ENCODE results near the gene HNRNPH1. TPM values are rescaled to one million over a fixed set of nuclear protein-coding genes. Genes with fewer than 3 reads are reported as not detected.

Gene HNRNPH1
- total and polyA plus RNA-seq, 10 donors: 214 to 931 (median 693) TPM

GRCh38 chr5:179612577-179613459 is 10.7 kb downstream of the HNRNPH1 start:
- 84 to 91% (median 88%) methylated on average over 21 of the region's 21 CpGs for WGBS, 5 donors
- no peak overlapping the region for H3K4me3 ChIP-seq

GRCh38 chr5:179610903-179611265 is 12.6 kb downstream of the HNRNPH1 start:
- no peaks in the 10 kb centered on the region for H3K9me3 ChIP-seq
- DNase-seq: no peak
- no peaks in the 10 kb centered on the region for H3K27me3 ChIP-seq (replicated peaks in 1 of 7)
- peak overlapping the region in 1 of 8 donors; percentile 2 for H3K27ac ChIP-seq
- intact Hi-C loops (cut with DNase I; ENCODE audit: low total_unique reads): loop anchor here (10.0 kb wide), 1 partner anchor 56 kb away; the partner anchor contains the start of gene RUFY1
- peaks cover 5 to 83% (median 39%) of the 10 kb centered on the region in 6 donors for H3K4me1 ChIP-seq
- no peak for TF ChIP-seq CTCF (IDR thresholded peaks at IDR 0.05 in 8 of 11, conservative IDR thresholded peaks at IDR 0.05 in 3 of 11)
- H3K4me3 ChIP-seq: no peak overlapping the region
- H3K36me3 ChIP-seq: peaks cover 5 to 100% (median 91%) of the 10 kb centered on the region in 6 donors

More at GRCh38 chr5:179612577-179613459, 10.7 kb downstream of the HNRNPH1 start:
- Histone ChIP-seq H3K27me3 (replicated peaks in 1 of 7) (no peaks in the 10 kb centered on the region), H3K27ac (no peak overlapping the region), H3K9me3 (no peaks in the 10 kb centered on the region), H3K36me3 (peaks cover 9 to 100% (median 93%) of the 10 kb centered on the region in 6 donors), H3K4me1 (peaks cover 19 to 95% (median 57%) of the 10 kb centered on the region in 6 donors)
- intact Hi-C loops (cut with DNase I; ENCODE audit: low total_unique reads): loop anchor here (10.0 kb wide), 1 partner anchor 58 kb away; the partner anchor contains the start of gene RUFY1
- TF ChIP-seq POLR2AphosphoS5 (IDR thresholded peaks at IDR 0.05): peak in 1 of 3 donors; percentile 50
- no peak for TF ChIP-seq CTCF (IDR thresholded peaks at IDR 0.05 in 8 of 11, conservative IDR thresholded peaks at IDR 0.05 in 3 of 11)
- no peak for TF ChIP-seq POLR2A (IDR thresholded peaks at IDR 0.05)
- DNase-seq: peak; percentile 32

- WGBS, 5 donors: 81 to 89% (median 83%) methylated on average over 22 to 23 of the region's 23 CpGs
- no peaks in the 10 kb centered on the region for H3K9me3 ChIP-seq
- no peaks in the 10 kb centered on the region for H3K27me3 ChIP-seq (replicated peaks in 1 of 7)
- peaks cover 3 to 77% (median 33%) of the 10 kb centered on the region in 6 donors for H3K4me1 ChIP-seq
- peaks cover 5 to 100% (median 91%) of the 10 kb centered on the region in 6 donors for H3K36me3 ChIP-seq
- H3K27ac ChIP-seq: peak overlapping the region in 2 of 8 donors; percentile 2 to 30
- TF ChIP-seq POLR2AphosphoS5 (IDR thresholded peaks at IDR 0.05) (peak; percentile 58 to 83 (median 67)), POLR2A (IDR thresholded peaks at IDR 0.05) (no peak), CTCF (IDR thresholded peaks at IDR 0.05 in 8 of 11, conservative IDR thresholded peaks at IDR 0.05 in 3 of 11) (no peak)
- intact Hi-C loops (cut with DNase I; ENCODE audit: low total_unique reads): loop anchor here (10.0 kb wide), 1 partner anchor 56 kb away; the partner anchor contains the start of gene RUFY1
- peak; percentile 59 for DNase-seq
- no peak overlapping the region for H3K4me3 ChIP-seq
These were observed 13.2 kb downstream of the HNRNPH1 start for GRCh38 chr5:179610109-179610902.

Measured in spleen (tissue), 11 donors.